ENCODE data around the gene ANKRD34B. TPM values are rescaled to one million over a fixed set of nuclear protein-coding genes. Genes with fewer than 3 reads are reported as not detected.

Gene ANKRD34B
- total RNA-seq, 1 experiment from 2014 or later: 0.40 TPM

- CTCF ChIA-PET: no interaction called here
- no TSS peak for BruUV-seq (replicated peaks)
Observed at GRCh38 chr5:80573062-80573461, 3.0 kb upstream of the ANKRD34B start.

GRCh38 chr5:80569086-80569960 lies 757 bp downstream of the ANKRD34B start:
- CTCF ChIA-PET: no interaction called here
- BruUV-seq (replicated peaks): no TSS peak
- DNase-seq: peak; percentile 16
- Mint-ChIP-seq H3K27ac (ENCODE audit: unreplicated experiment) (no peak overlapping the region), H3K4me1 (ENCODE audit: low read depth, unreplicated experiment) (peaks cover 19% of the 10 kb centered on the region), H3K9me3 (ENCODE audit: low read depth, unreplicated experiment) (peaks cover 3% of the 10 kb centered on the region), H3K36me3 (ENCODE audit: insufficient read depth, unreplicated experiment) (peaks cover 7% of the 10 kb centered on the region), H3K27me3 (ENCODE audit: unreplicated experiment) (peaks cover 77% of the 10 kb centered on the region), H3K4me3 (ENCODE audit: low read depth, unreplicated experiment) (peak overlapping the region; percentile 65)
- intact Hi-C loops (cut with micrococcal nuclease; ENCODE audit: unreplicated experiment): loop anchor here (5.0 kb wide), 1 partner anchor 77 kb away; no protein-coding TSS in a partner anchor
- no peak for TF ChIP-seq CTCF (IDR thresholded peaks at IDR 0.05; ENCODE audit: unreplicated experiment)

More at GRCh38 chr5:80573062-80573461, 3.0 kb upstream of the ANKRD34B start:
- intact Hi-C loops (cut with micrococcal nuclease; ENCODE audit: unreplicated experiment): no loop called here
- Mint-ChIP-seq H3K27me3 (ENCODE audit: unreplicated experiment) (peaks cover 72% of the 10 kb centered on the region), H3K4me3 (ENCODE audit: low read depth, unreplicated experiment) (no peak overlapping the region), H3K4me1 (ENCODE audit: low read depth, unreplicated experiment) (no peaks in the 10 kb centered on the region), H3K9me3 (ENCODE audit: low read depth, unreplicated experiment) (no peaks in the 10 kb centered on the region), H3K36me3 (ENCODE audit: insufficient read depth, unreplicated experiment) (peaks cover 7% of the 10 kb centered on the region), H3K27ac (ENCODE audit: unreplicated experiment) (no peak overlapping the region)
- DNase-seq: no peak
- TF ChIP-seq CTCF (IDR thresholded peaks at IDR 0.05; ENCODE audit: unreplicated experiment): no peak

GRCh38 chr5:80568251-80568650 lies 1.8 kb downstream of the ANKRD34B start:
- peaks cover 67% of the 10 kb centered on the region for H3K27me3 Mint-ChIP-seq (ENCODE audit: unreplicated experiment)
- no peak for TF ChIP-seq CTCF (IDR thresholded peaks at IDR 0.05; ENCODE audit: unreplicated experiment)
- H3K4me1 Mint-ChIP-seq (ENCODE audit: low read depth, unreplicated experiment): peaks cover 19% of the 10 kb centered on the region
- peaks cover 7% of the 10 kb centered on the region for H3K36me3 Mint-ChIP-seq (ENCODE audit: insufficient read depth, unreplicated experiment)
- peak overlapping the region; percentile 65 for H3K4me3 Mint-ChIP-seq (ENCODE audit: low read depth, unreplicated experiment)
- peaks cover 3% of the 10 kb centered on the region for H3K9me3 Mint-ChIP-seq (ENCODE audit: low read depth, unreplicated experiment)
- H3K27ac Mint-ChIP-seq (ENCODE audit: unreplicated experiment): no peak overlapping the region
- no peak for DNase-seq
- CTCF ChIA-PET: no interaction called here
- no TSS peak for BruUV-seq (replicated peaks)
- intact Hi-C loops (cut with micrococcal nuclease; ENCODE audit: unreplicated experiment): loop anchor here (5.0 kb wide), 1 partner anchor 76 kb away; no protein-coding TSS in a partner anchor

GRCh38 chr5:80566711-80567259 lies 3.3 kb downstream of the ANKRD34B start:
- DNase-seq: peak; percentile 28
- Mint-ChIP-seq H3K4me1 (ENCODE audit: low read depth, unreplicated experiment) (peaks cover 19% of the 10 kb centered on the region), H3K36me3 (ENCODE audit: insufficient read depth, unreplicated experiment) (peaks cover 7% of the 10 kb centered on the region), H3K27ac (ENCODE audit: unreplicated experiment) (no peak overlapping the region), H3K9me3 (ENCODE audit: low read depth, unreplicated experiment) (peaks cover 3% of the 10 kb centered on the region), H3K4me3 (ENCODE audit: low read depth, unreplicated experiment) (no peak overlapping the region), H3K27me3 (ENCODE audit: unreplicated experiment) (peaks cover 67% of the 10 kb centered on the region)
- TF ChIP-seq CTCF (IDR thresholded peaks at IDR 0.05; ENCODE audit: unreplicated experiment): no peak
- intact Hi-C loops (cut with micrococcal nuclease; ENCODE audit: unreplicated experiment): loop anchor here (5.0 kb wide), 1 partner anchor 74 kb away; no protein-coding TSS in a partner anchor
- CTCF ChIA-PET: no interaction called here
- no TSS peak for BruUV-seq (replicated peaks)

Data from Calu3 (cell line).